GM12878 (cell line): ENCODE results near the gene ZNF653.

Experiments used
- CHD2 ChIP-seq: IDR thresholded peaks from 2 replicates; pipeline ENCODE4 v1.6.1; 2011; ENCODE audit warnings: low read depth, low read length, improper control_type of control experiment, borderline replicate concordance
- FOS ChIP-seq: IDR thresholded peaks from 3 replicates; pipeline ENCODE4 v1.6.1; 2011; ENCODE audit warnings: borderline replicate concordance; ENCODE audit not compliant: insufficient read length; ENCODE audit errors: extremely low read depth
- SP1 ChIP-seq: IDR thresholded peaks from one replicate; pipeline ENCODE4 v1.6.1; 2011; ENCODE audit warnings: low read depth, low read length
- TCF12 ChIP-seq: IDR thresholded peaks from 2 replicates; pipeline ENCODE4 v1.6.1; 2011; ENCODE audit warnings: low read depth, mild to moderate bottlenecking, low read length
- TF ChIP-seq, protein P1 (sequence below): IDR thresholded peaks from 2 replicates; pipeline ENCODE4 v1.6.1; 2011; ENCODE audit warnings: borderline replicate concordance, low read depth, mild to moderate bottlenecking, moderate library complexity, mixed read lengths, low read length; ENCODE audit not compliant: insufficient read depth; ENCODE audit errors: extremely low read length

DNA sequence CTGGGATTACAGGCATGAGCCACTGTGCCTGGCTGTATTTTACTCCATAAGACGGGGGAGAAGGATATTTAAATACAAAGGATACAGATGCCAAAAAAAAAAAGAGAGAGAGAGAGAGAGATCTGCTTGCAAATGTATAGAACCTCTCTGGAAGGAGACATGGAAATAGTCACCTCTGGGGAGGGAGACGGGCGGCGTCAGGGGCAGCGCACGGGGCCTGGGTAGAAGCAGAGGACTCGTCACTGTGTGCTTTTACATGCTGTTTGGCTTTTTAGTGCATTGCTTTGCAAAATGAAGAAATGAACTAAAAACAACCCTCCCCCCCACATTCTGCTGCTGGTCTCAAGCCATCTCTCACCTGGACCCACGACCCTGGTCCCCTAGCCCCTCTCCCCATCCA, 4.8 kb upstream of the ZNF653 start:
- TF ChIP-seq, protein P1, sequence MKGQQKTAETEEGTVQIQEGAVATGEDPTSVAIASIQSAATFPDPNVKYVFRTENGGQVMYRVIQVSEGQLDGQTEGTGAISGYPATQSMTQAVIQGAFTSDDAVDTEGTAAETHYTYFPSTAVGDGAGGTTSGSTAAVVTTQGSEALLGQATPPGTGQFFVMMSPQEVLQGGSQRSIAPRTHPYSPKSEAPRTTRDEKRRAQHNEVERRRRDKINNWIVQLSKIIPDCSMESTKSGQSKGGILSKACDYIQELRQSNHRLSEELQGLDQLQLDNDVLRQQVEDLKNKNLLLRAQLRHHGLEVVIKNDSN = no peak
- no peak for TF ChIP-seq SP1
- no peak for TF ChIP-seq TCF12
- TF ChIP-seq FOS = no peak
- no peak for TF ChIP-seq CHD2
